ENCODE results near the gene CIART. TPM values are rescaled to one million over a fixed set of nuclear protein-coding genes. Genes with fewer than 3 reads are reported as not detected.
"Not testable (repeated sequence)": the region's sequence is repeated elsewhere in the genome, so short reads cannot be mapped to it uniquely, and the experiment has no call there.

Gene CIART
- total and polyA plus RNA-seq, 8 donors, result 0.87 to 5.6 (median 1.7) TPM

- intact Hi-C loops (cut with DNase I), result no loop called here
Observed at GRCh38 chr1:150302338-150302737, 20.0 kb downstream of the CIART start.

GRCh38 chr1:150302902-150303301 is 20.5 kb downstream of the CIART start:
- Histone ChIP-seq H3K27ac (no peak overlapping the region), H3K9me3 (no peaks in the 10 kb centered on the region), H3K36me3 (peaks cover 0 to 8% (median 2%) of the 10 kb centered on the region in 3 donors), H3K4me1 (no peaks in the 10 kb centered on the region), H3K27me3 (no peaks in the 10 kb centered on the region), H3K4me3 (no peak overlapping the region)
- intact Hi-C loops (cut with DNase I), result no loop called here
- DNase-seq (no peak), FAIRE-seq (no peak), ATAC-seq (no peak)
- TF ChIP-seq, protein P1, sequence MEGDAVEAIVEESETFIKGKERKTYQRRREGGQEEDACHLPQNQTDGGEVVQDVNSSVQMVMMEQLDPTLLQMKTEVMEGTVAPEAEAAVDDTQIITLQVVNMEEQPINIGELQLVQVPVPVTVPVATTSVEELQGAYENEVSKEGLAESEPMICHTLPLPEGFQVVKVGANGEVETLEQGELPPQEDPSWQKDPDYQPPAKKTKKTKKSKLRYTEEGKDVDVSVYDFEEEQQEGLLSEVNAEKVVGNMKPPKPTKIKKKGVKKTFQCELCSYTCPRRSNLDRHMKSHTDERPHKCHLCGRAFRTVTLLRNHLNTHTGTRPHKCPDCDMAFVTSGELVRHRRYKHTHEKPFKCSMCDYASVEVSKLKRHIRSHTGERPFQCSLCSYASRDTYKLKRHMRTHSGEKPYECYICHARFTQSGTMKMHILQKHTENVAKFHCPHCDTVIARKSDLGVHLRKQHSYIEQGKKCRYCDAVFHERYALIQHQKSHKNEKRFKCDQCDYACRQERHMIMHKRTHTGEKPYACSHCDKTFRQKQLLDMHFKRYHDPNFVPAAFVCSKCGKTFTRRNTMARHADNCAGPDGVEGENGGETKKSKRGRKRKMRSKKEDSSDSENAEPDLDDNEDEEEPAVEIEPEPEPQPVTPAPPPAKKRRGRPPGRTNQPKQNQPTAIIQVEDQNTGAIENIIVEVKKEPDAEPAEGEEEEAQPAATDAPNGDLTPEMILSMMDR (IDR thresholded peaks at IDR 0.05), result no peak
- WGBS, 2 donors, result 65 to 81% methylated on average over 2 of the region's 2 CpGs

More at GRCh38 chr1:150302338-150302737, 20.0 kb downstream of the CIART start:
- TF ChIP-seq, protein P1 (IDR thresholded peaks at IDR 0.05), result no peak
- no peak for DNase-seq
- no peaks in the 10 kb centered on the region for H3K27me3 ChIP-seq
- no peaks in the 10 kb centered on the region for H3K4me1 ChIP-seq
- FAIRE-seq, result no peak
- ATAC-seq, result peak in 2 of 4 donors; percentile 30 to 44
- WGBS, 2 donors, result 85 to 86% methylated on average over 6 of the region's 6 CpGs
- H3K4me3 ChIP-seq, result no peak overlapping the region
- H3K9me3 ChIP-seq, result no peaks in the 10 kb centered on the region
- H3K27ac ChIP-seq, result no peak overlapping the region
- H3K36me3 ChIP-seq, result peaks cover 0 to 8% (median 2%) of the 10 kb centered on the region in 3 donors

DNA sequence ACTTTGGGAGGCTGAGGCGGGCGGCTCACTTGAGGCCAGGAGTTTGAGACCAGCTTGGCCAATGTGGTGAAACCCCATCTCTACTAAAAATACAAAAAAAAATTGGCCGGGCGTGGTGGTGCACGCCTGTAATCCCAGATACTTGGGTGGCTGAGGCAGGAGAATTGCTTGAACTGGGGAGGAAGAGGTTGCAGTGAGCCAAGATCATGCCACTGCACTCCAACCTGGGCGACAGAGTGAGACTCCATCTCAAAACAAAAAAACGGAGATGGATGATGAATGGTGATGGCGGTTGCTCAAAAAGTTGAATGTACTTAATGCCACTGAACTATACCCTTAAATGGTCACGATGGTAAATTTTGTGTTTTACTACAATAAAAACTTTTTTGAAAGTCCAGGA is 26.2 kb downstream of the CIART start:
- 96% methylated on average over 8 to 9 of the region's 9 CpGs for WGBS, 2 donors
- H3K4me3 ChIP-seq; DNase-seq; intact Hi-C loops (cut with DNase I); H3K36me3 ChIP-seq; ATAC-seq; H3K4me1 ChIP-seq; H3K27ac ChIP-seq; H3K9me3 ChIP-seq; H3K27me3 ChIP-seq; FAIRE-seq: not testable (repeated sequence)

DNA sequence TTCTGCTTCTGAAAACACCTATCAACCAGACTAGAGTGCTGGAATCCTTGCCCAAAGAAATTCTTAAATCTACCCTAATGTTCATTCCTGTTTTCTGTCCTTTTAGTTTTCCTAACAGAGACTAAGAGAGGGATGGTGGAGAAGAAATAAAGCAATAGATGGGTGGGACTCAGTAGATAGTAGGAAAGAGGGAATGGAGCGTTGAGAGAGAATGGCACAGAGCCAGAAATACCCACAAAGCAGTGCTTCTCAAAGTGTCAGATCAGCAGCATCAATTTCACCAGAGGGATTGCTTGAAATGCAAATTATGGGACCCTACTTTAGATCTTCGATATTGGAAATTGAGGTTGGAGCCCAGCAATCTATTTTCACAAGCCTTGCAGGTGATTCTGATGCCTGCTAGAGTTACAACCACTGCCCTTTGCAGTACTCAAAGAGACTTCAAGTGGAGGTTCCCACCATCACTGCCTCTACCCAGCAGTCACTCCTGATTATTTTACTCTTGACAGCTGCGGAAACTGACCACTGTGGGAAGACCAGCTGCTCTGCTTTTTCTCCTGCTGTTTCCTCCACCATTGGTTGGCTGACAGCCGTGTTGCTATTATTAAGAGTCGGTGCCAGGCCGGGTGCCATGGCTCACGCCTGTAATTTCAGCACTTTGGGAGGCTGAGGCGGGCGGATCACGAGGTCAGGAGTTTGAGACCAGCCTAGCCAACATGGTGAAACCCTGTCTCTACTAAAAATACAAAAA is 27.6 kb downstream of the CIART start:
- Histone ChIP-seq H3K36me3 (peaks cover 0 to 3% (median 0%) of the 10 kb centered on the region in 3 donors), H3K27ac (no peak overlapping the region), H3K4me1 (no peaks in the 10 kb centered on the region), H3K9me3 (no peaks in the 10 kb centered on the region), H3K4me3 (no peak overlapping the region), H3K27me3 (no peaks in the 10 kb centered on the region)
- intact Hi-C loops (cut with DNase I), result no loop called here
- no peak for FAIRE-seq
- no peak for ATAC-seq
- TF ChIP-seq, protein P1 (IDR thresholded peaks at IDR 0.05), result no peak
- DNase-seq, result no peak
- 73 to 75% methylated on average over 10 of the region's 10 CpGs for whole genome bisulfite sequencing, 2 donors

GRCh38 chr1:150311762-150312161 is 29.4 kb downstream of the CIART start:
- Histone ChIP-seq H3K27me3 (no peaks in the 10 kb centered on the region), H3K4me3 (no peak overlapping the region), H3K9me3 (no peaks in the 10 kb centered on the region), H3K27ac (no peak overlapping the region), H3K36me3 (peaks cover 0 to 3% (median 0%) of the 10 kb centered on the region in 3 donors), H3K4me1 (no peaks in the 10 kb centered on the region)
- FAIRE-seq (no peak), DNase-seq (no peak), ATAC-seq (no peak)
- intact Hi-C loops (cut with DNase I), result no loop called here
- 67 to 70% methylated on average over 2 of the region's 2 CpGs for WGBS, 2 donors
- TF ChIP-seq, protein P1 (IDR thresholded peaks at IDR 0.05), result no peak

DNA sequence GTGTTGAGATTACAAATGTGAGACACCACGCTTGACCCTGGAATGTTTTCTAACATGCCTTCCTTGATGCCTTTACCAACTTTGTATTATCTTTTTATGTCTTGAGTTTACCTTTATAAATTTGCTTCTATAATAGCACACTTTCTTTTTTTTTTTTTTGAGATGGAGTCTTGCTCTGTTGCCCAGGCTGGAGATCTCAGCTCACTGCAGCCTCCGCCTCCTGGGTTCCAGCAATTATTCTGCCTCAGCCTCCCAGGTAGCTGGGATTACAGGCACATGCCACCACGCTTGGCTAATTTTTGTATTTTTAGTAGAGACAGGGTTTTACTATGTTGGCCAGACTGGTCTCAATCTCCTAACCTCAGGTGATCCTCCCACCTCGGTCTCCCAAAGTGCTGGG is 32.3 kb downstream of the CIART start:
- DNase-seq; H3K36me3 ChIP-seq; FAIRE-seq; ATAC-seq; H3K27me3 ChIP-seq; intact Hi-C loops (cut with DNase I); H3K4me1 ChIP-seq; H3K27ac ChIP-seq; H3K9me3 ChIP-seq; H3K4me3 ChIP-seq: not testable (repeated sequence)
- 86 to 94% methylated on average over 4 of the region's 4 CpGs for WGBS, 2 donors
